Left renal pelvis (tissue), 4 donors: ENCODE data around the gene CRACR2A. TPM values are rescaled to one million over a fixed set of nuclear protein-coding genes. Genes with fewer than 3 reads are reported as not detected.

Source experiments
- DNase-seq, 4 donors: peaks; one replicate each; pipeline ENCODE4 v3.0.0-alpha.2; 2013; ENCODE audit warnings: low read depth in 4 of 4, low spot score in 3 of 4
- polyA plus RNA-seq, 4 donors: library from polyadenylated mRNA; unstranded; fragments of 120-200 nt; gene quantifications; one replicate each; pipeline ENCODE4 v1.2.1, GENCODE V29; 2013; ENCODE audit not compliant: insufficient read length in 4 of 4

The CRACR2A gene
- polyA plus RNA-seq, 4 donors, result 1.2 to 1.5 (median 1.3) TPM

- DNase-seq, result no peak
Observed at GRCh38 chr12:3753544-3754284, 805 bp upstream of the CRACR2A start.

DNA sequence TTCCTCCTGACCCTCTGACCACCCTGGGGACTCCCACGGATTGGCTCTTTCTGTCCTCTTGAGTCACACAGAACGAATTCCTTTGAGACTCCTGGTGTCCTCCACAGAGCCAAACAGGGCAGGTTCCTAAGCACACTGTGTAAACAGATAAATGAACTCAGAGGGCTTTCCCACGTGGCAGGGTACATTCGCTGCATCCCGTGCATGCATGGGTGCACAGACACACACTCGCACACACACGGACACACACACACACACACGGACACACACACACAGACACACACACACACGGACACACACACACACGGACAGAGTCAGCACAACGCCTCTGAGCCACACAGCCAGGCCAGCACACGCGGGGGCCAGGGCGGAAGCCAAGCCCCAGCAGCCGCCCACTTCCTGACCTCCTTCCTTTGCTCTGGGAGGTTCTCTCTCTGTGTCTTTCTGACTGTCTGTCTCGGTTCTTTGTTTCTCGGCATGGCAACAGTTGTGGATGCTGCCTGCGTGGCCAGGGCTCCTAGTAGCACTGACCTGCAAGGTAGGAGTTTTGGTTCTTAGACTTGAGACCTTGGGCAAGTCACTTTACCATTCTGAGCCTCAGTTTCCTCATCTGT lies 706 bp downstream of the CRACR2A start:
- no peak for DNase-seq

DNA sequence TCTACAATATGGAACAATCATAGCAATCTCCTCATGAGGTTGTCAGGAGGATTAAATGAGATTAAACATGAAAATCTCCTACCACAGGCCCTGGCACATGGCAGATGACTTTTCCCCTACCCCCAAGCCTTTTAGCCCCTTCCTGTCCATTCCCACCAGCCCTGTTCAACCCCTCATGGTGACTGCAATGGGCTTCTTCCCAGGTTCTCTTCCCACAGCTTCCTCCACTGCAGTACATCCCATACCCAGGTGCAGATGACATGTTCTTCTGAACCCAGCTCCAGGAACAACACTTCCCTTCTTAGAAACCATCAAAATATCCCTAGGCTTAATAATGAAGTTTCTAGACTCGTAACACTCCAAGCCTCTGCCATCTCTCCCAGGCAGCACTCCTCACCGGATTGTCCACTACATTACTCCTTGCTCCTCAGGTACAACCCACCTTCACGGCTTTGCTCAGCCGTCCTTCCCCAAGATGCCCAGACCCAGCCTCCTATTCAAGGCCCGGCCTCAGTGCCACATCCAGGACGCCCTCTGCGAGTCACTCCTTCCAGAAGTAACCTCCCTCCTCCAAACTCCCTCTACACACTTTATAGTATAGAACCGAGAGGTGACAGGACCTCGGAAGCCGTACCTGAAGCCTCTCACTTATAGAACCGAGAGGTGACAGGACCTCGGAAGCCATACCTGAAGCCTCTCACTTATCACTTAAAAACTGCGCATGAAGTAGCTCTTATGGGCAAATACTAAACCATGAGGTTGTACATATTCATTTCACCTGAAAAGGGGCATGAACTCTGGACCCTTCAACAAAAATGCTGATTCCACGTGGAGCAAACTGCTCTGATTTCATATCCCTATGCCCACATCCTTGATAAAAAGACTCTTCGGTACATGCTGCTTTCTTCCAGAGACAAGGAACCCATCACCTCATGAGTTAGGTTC lies 1.5 kb downstream of the CRACR2A start:
- no peak for DNase-seq

GRCh38 chr12:3750616-3751015 lies 2.3 kb downstream of the CRACR2A start:
- no peak for DNase-seq

GRCh38 chr12:3748620-3749019 lies 4.3 kb downstream of the CRACR2A start:
- no peak for DNase-seq

GRCh38 chr12:3747976-3748619 lies 4.8 kb downstream of the CRACR2A start:
- DNase-seq, result no peak

- no peak for DNase-seq
Observed at GRCh38 chr12:3747543-3747942, 5.4 kb downstream of the CRACR2A start.

DNA sequence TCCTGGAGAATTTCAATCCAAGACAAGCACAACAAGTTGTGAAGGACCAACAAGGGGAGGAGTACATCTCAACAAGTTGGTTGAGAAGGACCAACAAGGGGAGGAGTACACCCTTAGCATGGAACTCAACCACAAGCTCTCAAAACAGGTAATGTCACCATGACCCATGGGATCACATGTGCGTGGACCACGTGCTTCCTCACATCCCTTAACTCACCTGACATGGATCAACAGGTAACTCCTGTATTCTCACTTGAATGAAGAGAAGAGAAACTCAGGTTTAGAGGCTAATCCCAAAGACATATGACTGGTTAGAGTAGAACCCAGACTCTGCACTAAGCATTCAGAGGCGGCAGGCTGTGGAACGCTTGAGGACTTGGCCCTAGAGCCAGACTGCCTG lies 6.2 kb downstream of the CRACR2A start:
- no peak for DNase-seq

- DNase-seq, result no peak
Observed at GRCh38 chr12:3745152-3745551, 7.8 kb downstream of the CRACR2A start.

DNA sequence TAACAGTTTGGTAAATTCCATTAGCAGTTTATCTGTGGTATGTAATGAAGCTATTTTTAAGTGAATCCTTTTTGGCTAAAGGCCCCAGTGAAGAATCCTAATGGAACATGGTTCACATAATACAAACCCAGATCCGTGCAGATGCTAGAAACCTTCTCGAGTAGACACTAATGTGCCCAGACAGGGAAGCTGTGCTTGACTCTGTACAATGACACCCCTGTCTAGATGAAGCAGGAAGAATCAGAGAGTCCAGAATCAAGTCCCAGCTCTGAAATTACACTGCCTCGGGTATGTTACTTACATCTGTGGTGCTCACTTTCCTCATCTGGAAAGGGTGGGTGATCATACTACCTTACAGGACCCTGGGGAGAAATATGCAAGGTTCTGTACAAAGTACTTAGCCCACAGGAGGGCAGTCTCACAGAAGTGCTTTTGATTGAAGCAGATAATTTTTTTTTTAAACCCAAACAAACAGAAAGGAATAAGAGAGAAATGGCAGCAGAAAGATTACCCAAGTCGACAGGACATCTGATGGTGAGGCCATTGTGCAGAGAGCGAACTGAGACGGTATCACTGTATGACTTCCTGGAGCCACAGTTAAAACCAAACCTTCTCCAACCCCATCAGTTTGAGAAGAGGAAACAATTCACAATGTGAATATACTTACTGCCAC lies 8.5 kb downstream of the CRACR2A start:
- DNase-seq, result no peak

DNA sequence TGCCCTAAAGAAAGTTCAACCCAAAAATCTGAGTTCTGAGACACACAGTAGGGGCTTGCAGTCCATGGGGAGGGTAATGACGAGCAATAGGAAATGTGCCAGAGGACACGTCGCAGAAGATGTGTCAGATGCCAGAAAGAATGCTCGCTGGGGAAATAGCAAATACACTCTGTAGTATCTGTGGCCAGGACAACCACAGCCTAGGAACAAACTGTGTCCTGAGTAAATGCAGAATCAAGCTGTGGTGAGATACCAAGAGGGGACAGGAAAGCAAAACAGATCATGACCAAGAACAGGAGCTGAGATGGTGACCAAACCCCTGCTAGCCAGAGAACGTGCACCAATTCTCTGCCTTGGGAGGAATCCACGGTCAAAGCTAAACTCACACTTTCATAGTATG lies 9.1 kb downstream of the CRACR2A start:
- DNase-seq, result no peak

DNA sequence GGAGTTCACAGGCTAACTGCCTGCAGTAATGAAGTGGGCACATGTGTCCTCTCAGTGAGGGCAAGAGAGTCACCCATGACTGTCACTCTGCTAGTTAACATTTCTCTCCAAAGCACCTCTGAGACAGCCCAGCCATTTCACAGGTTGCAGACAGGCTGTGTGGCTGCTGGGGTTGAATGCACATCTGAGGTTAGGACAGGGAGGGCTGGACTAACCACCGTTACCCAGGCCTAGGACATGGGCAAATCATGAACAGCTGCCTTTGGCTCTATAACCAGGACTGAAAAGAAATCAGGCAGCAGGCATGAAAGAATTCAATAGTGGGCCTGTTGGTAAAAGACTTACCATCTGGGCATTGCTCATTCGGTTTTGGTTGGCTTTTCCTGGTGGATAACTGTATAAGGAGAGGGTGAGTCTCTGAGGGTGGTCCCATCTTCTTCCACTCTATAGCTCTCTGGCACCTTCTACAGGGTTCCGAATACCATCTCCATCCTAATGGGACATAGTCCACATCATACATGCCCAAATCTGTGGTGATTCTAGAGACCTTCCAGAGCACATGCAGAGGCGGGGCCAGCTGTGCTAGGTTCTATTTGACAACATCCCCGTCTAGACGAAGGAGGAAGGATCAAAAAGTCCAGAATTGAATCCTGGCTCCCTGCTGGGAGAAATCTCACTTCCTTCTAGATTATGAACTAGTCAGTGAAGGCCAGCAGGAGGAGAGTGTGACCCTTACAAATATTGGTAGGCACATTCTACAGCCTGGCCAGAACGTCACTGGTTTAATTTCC lies 10.8 kb downstream of the CRACR2A start:
- DNase-seq, result no peak

GRCh38 chr12:3740480-3741231 lies 12.3 kb downstream of the CRACR2A start:
- no peak for DNase-seq

GRCh38 chr12:3735432-3735831 lies 17.5 kb downstream of the CRACR2A start:
- no peak for DNase-seq

DNA sequence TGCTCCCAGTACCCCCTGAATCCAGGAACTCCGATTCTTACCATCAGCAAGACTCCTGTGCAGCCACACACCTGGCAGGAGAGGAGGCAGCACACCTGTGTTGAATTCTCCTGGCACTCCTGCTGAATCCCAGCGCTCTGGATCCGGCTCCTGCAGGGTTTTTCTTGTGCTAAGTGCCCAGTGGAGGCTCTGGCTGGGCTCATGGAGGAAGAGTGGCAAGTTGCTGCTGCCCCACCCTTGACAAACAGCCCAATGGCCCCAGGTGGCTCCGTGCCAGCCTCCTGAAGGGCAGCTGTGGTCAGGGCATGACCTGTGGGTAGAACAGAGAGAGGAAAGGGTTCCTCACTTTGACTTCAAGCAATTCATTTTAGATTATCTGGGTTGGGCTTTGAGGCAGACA lies 20.0 kb downstream of the CRACR2A start:
- no peak for DNase-seq

GRCh38 chr12:3730111-3730510 lies 22.8 kb downstream of the CRACR2A start:
- no peak for DNase-seq

GRCh38 chr12:3728686-3729085 lies 24.2 kb downstream of the CRACR2A start:
- no peak for DNase-seq

- DNase-seq, result no peak
Observed at GRCh38 chr12:3727877-3728632, 24.9 kb downstream of the CRACR2A start.
